ENCODE data around the gene METRNL.
"Not testable (repeated sequence)": the region's sequence is repeated elsewhere in the genome, so short reads cannot be mapped to it uniquely, and the experiment has no call there.

The METRNL gene

DNA sequence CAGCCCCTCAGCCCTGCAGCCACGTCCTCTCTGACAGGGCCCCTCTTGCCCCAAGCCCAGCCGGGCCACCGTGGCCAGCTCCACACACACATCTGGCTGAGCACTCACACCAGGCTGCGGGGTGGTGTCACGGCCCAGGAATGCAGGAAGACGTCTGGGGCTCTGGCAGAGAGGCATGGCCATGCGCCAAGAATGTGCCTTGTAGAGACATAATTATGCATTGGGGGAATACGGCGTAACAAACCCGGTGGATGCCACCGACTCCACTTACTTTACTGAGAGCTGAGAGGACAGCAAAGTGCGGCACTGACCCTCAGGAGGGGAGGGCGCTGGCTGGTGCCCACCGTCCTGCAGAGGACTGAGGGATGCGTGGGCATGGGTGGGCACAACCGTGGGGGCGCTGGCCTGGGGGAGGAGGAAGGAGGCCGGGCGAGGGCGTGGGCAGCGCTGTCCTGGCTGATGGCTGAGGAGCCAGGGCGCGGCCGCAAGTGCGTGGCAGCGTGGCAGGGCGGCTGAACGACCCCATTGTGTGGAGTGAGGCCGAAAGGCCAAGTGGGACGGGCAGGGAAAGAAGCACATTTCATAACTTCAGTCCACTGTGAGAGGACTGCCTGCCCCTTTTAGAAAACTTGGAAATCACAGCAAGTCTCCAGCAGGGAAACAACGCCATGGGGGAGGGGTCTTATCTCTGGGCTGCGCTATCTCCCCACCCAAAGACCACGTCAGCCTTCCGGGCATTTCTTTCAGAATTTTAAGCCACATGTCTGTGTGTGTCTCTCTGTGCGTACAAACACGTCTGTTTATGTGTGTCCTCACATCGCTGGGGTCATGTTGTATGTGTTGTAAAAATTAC, 30.6 kb downstream of the METRNL start:
- peak; percentile 72 for DNase-seq

DNA sequence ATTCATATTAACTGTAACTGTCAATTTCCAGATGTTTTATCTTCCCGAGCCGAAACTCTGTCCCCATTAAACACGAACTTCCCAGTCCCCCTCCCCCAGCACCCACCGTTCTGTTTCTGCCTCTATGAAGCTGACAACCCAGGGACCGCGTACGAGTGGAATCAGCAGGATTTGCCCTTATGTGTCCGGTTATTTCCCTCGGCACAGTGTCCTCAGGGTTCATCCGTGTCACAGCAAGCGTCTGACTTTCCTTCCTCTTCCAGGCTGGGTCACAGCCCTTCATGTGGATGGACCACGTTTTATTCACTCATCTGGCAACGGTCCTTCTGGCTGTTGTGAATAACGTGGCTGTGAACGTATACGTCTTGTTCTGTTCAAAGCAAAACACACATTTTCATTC, 31.3 kb downstream of the METRNL start:
- DNase-seq, result peak; percentile 31

- DNase-seq, result no peak
These were observed 32.3 kb downstream of the METRNL start for GRCh38 chr17:83111516-83112282.

GRCh38 chr17:83113381-83113780, 34.0 kb downstream of the METRNL start:
- DNase-seq, result no peak

GRCh38 chr17:83113792-83114191, 34.4 kb downstream of the METRNL start:
- no peak for DNase-seq

DNA sequence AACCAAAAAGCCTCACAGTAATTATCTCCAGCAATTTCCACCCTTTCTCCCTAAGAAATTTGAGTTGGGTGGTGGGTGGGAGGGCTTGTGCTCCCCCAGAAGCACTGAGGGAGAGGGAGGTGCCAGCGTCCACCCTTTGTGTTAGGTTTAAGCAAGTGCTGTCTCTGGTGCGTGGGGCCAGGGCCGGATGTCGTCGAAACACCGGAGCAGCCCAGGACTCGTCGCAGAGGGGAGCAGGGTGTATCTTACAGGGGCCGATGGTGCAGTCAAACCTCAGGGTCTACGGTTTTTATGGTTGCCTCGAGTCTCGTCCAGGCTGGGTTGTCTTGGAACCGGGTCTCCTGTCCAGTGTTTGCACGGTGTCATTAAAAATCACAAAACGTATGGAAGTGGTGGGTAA, 35.3 kb downstream of the METRNL start:
- DNase-seq, result no peak

GRCh38 chr17:83115202-83115651, 35.8 kb downstream of the METRNL start:
- DNase-seq, result no peak

GRCh38 chr17:83115832-83116231, 36.4 kb downstream of the METRNL start:
- DNase-seq, result no peak

DNA sequence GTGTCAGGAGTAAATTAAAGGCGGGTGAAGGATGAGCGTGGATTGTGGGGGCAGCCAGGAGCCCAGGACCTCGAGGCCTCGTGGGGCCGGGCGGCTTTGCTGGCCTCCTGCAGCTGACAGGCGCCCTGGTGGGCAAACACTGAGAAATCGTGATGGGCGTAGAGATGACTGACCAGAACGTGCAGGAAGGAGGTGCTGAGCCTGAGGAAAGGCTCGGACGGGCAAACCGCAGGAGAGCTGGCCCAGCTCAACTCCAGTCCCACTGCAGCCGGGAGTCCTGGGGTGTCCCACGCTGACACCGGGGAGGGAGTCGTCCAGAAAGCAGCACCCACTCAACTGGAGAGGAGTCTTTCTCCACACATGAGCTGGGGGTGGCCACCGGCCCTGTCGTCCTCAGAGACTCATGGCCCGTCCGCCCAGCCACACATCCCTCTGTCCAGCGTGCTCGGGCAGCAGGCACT, 36.9 kb downstream of the METRNL start:
- DNase-seq, result no peak

DNA sequence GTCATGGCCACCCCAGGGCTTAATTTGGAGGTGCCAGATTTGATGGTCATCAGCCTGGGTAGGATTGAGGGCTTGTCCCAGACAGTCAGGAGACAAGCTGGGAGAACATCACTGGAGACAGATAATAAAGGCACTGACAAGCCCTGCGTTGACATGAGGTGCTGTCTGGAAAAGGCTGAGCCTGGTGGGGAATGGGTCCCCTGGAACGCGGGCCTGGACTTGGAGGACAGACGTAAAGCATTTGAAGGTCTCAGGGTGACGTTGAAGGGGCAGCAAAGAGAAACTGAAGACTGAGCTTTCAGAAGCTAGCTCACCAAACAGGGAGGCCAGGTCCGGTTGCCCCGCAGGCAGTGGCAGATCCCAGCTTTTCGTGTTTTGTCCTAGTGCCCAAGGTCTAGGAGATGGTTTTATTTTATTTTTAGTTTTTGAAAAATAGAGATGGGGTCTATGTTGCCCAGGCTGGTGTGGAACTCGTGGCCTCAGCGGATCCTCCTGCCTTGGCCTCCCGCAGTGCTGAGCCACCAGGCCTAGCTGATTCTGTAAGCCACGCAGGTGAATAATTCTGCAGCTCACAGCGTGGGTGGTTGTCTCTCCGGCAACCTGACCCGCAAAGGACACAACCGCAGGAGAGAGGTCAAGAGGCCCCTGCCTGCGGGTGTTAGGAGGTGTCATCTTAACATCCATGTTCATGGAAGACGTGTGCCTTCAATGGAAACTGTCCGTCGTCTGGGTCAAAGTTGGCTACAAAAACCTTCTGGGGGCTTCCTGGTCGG, 37.6 kb downstream of the METRNL start:
- DNase-seq, result no peak

DNA sequence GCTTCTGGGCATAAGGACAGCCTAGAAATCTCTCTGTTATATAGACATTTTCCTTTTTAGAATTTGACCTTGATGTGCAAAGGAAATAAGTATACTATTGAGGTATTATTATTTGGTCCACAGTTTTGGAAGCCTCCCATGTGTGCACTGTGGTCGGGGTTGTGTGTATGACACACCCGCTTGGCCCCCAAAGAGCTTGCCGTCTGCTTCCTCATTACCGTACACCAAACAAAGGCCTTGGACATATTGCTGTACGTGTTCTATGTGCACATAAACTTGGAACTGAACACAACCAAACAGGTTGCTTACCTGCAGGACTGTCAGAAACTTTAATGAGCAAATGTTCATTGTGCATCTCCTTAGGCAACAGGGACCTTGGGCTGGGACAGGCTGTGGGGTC, 38.2 kb downstream of the METRNL start:
- no peak for DNase-seq

- no peak for DNase-seq
These were observed 38.8 kb downstream of the METRNL start for GRCh38 chr17:83118071-83118841.

DNA sequence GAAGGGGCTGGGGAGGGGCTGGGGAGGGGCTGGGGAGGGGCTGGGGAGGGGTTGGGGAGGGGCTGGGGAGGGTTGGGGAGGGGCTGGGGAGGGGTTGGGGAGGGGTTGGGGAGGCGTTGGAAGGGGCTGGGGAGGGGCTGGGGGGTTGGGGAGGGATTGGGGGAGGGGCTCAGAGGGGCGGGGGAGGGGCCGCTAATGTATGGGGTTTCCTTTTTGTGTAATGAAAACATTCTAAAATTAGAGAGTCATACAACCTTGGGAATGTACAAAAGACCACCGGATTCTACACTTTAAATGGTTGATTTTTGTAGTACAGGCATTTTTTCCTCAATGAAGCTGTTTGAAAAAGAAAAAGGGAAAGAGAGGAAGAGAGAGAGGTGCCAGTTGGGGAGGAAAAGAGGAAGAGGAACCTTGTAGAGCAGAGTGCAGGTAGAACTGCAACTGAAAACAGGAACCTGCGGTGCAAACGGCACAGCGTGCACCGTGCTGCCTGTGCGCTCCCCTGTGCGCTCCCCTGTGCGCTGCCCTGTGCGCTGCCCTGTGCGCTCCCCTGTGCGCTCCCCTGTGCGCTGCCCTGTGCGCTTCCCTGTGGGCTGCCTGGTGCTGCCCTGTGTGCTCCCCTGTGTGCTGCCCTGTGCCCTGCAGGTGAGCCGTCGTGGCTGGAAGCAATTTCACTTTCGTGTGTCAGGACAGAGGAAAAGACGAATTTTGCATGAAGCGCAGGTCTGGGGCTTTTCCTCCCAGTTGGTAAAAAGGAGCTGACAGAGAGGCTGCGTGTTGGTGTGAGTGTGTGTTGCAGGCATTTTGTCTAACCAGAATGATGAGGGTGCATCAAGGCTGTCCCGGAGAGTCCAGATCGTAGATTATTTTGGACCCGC, 40.8 kb downstream of the METRNL start:
- DNase-seq, result peak; percentile 83

- not testable (repeated sequence) for DNase-seq
These were observed 42.1 kb downstream of the METRNL start for GRCh38 chr17:83121473-83121872.

DNA sequence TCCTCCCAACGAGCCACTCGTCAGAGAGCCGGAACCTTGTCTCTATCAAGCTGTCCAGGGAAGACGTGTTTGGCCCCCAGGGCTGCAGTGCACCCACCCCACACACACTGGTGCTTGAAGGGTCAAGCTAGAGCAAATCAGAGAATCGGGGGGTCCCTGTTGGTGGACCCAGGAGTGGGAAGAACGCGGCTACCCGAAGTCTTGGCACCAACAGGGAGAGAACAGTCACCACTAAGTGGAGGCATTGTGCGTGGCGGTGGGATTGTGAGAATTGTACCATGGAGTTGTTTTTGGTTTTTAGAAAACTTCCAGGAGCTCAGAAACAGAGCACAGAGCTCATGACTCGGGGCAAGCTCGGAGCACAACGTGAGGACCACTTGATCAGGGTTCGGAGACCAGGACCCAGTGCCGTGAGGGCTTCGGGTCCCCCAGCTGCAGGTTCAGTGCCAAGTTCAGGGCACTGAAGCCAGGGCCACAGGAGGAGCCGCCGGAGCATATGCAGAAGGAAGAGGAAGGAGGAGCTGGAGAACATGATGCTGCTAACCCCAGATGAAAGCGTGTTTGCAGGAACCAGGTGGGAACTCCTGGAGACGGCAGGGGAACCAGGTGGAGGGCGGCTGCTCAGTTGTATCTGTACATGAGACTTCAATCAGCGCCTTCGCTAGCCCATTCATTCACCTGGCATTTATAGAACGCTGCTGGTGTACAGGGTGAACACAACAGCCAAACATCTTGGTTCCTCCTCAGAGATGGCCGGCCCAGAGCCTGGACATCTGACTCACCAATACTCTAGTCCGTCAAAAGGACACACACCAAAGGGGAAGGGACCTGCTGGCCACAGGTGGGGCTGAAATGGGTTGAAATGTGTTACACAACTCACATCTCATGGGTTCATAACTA, 42.8 kb downstream of the METRNL start:
- no peak for DNase-seq

DNA sequence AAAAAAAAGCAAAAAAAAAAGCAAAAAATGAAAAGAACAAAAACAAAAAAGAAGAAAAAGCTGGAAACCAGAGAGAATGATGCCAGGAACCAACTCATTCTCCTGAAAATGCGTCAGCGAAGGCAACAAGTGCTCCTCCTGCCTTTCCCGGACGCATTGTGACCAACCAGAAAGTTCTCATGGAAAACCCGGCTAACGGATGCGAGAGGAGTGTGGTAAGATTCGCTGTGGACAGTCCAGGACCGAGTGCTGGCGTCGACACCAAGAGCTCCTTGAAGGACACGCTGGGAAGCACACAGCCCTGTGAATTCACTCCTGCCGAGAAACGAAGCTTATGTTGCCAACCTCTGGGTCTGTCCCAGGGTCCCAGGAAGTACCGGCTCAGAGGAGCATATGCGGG, 43.4 kb downstream of the METRNL start:
- DNase-seq, result no peak

GRCh38 chr17:83123896-83124801, 44.7 kb downstream of the METRNL start:
- DNase-seq, result no peak

- DNase-seq, result no peak
These were observed 45.6 kb downstream of the METRNL start for GRCh38 chr17:83124871-83125514.
